A673 (cell line): ENCODE measurements around the gene CARD16.

Experiments used
- EZH2 ChIP-seq: fragments of 200-600 bp; sonication (generic); IDR thresholded peaks from 2 replicates; pipeline ENCODE4 v1.6.1; 2017; ENCODE audit warnings: borderline replicate concordance, low read depth, mild to moderate bottlenecking, mixed read lengths, antibody characterized with exemption, low read length; ENCODE audit not compliant: poor library complexity, severe bottlenecking
- TF ChIP-seq, protein P1 (sequence below): fragments of 300-800, 200-600 bp; sonication (generic); conservative IDR thresholded peaks from 2 replicates; pipeline ENCODE4 v1.5.1; 2017; ENCODE audit warnings: low read depth, mild to moderate bottlenecking, antibody characterized with exemption, low read length, moderate library complexity, mixed read lengths

GRCh38 chr11:105051559-105051958, 6.4 kb upstream of the CARD16 start:
- TF ChIP-seq, protein P1, sequence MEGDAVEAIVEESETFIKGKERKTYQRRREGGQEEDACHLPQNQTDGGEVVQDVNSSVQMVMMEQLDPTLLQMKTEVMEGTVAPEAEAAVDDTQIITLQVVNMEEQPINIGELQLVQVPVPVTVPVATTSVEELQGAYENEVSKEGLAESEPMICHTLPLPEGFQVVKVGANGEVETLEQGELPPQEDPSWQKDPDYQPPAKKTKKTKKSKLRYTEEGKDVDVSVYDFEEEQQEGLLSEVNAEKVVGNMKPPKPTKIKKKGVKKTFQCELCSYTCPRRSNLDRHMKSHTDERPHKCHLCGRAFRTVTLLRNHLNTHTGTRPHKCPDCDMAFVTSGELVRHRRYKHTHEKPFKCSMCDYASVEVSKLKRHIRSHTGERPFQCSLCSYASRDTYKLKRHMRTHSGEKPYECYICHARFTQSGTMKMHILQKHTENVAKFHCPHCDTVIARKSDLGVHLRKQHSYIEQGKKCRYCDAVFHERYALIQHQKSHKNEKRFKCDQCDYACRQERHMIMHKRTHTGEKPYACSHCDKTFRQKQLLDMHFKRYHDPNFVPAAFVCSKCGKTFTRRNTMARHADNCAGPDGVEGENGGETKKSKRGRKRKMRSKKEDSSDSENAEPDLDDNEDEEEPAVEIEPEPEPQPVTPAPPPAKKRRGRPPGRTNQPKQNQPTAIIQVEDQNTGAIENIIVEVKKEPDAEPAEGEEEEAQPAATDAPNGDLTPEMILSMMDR = no peak
- no peak for TF ChIP-seq EZH2
